ENCODE data around the gene C1R.

Gene C1R

GRCh38 chr12:7096006-7096932 is 4.0 kb upstream of the C1R start:
- Mint-ChIP-seq H3K27me3 (ENCODE audit: low read depth) (no peaks in the 10 kb centered on the region), H3K27ac (no peak overlapping the region), H3K4me1 (ENCODE audit: low read depth) (peaks cover 8% of the 10 kb centered on the region), H3K9me3 (no peaks in the 10 kb centered on the region), H3K36me3 (ENCODE audit: low read depth) (peaks cover 13% of the 10 kb centered on the region), H3K4me3 (no peak overlapping the region)

GRCh38 chr12:7093892-7094291 is 1.6 kb upstream of the C1R start:
- Mint-ChIP-seq H3K36me3 (ENCODE audit: low read depth) (peaks cover 9% of the 10 kb centered on the region), H3K9me3 (no peaks in the 10 kb centered on the region), H3K27me3 (ENCODE audit: low read depth) (no peaks in the 10 kb centered on the region), H3K4me3 (no peak overlapping the region), H3K27ac (no peak overlapping the region), H3K4me1 (ENCODE audit: low read depth) (peaks cover 6% of the 10 kb centered on the region)

GRCh38 chr12:7093486-7093885 is 1.2 kb upstream of the C1R start:
- no peak overlapping the region for H3K27ac Mint-ChIP-seq
- no peak overlapping the region for H3K4me3 Mint-ChIP-seq
- no peaks in the 10 kb centered on the region for H3K27me3 Mint-ChIP-seq (ENCODE audit: low read depth)
- H3K36me3 Mint-ChIP-seq (ENCODE audit: low read depth), result peaks cover 6% of the 10 kb centered on the region
- H3K4me1 Mint-ChIP-seq (ENCODE audit: low read depth), result peaks cover 6% of the 10 kb centered on the region
- H3K9me3 Mint-ChIP-seq, result no peaks in the 10 kb centered on the region

GRCh38 chr12:7092986-7093460 is 778 bp upstream of the C1R start:
- Mint-ChIP-seq H3K9me3 (no peaks in the 10 kb centered on the region), H3K4me1 (ENCODE audit: low read depth) (peaks cover 6% of the 10 kb centered on the region), H3K36me3 (ENCODE audit: low read depth) (peaks cover 1% of the 10 kb centered on the region), H3K4me3 (no peak overlapping the region), H3K27ac (no peak overlapping the region), H3K27me3 (ENCODE audit: low read depth) (no peaks in the 10 kb centered on the region)

- Mint-ChIP-seq H3K27ac (peak overlapping the region; percentile 47), H3K36me3 (ENCODE audit: low read depth) (peaks cover under 1% of the 10 kb centered on the region), H3K4me3 (peak overlapping the region; percentile 73), H3K9me3 (no peaks in the 10 kb centered on the region), H3K4me1 (ENCODE audit: low read depth) (peaks cover 6% of the 10 kb centered on the region), H3K27me3 (ENCODE audit: low read depth) (no peaks in the 10 kb centered on the region)
Measured at GRCh38 chr12:7091660-7092228, 501 bp downstream of the C1R start.

- H3K27me3 Mint-ChIP-seq (ENCODE audit: low read depth), result no peaks in the 10 kb centered on the region
- H3K36me3 Mint-ChIP-seq (ENCODE audit: low read depth), result no peaks in the 10 kb centered on the region
- H3K4me1 Mint-ChIP-seq (ENCODE audit: low read depth), result peaks cover 6% of the 10 kb centered on the region
- no peak overlapping the region for H3K4me3 Mint-ChIP-seq
- H3K27ac Mint-ChIP-seq, result no peak overlapping the region
- H3K9me3 Mint-ChIP-seq, result no peaks in the 10 kb centered on the region
Measured at GRCh38 chr12:7091171-7091570, 1.1 kb downstream of the C1R start.

- Mint-ChIP-seq H3K9me3 (no peaks in the 10 kb centered on the region), H3K4me1 (ENCODE audit: low read depth) (peaks cover 6% of the 10 kb centered on the region), H3K4me3 (no peak overlapping the region), H3K27ac (no peak overlapping the region), H3K27me3 (ENCODE audit: low read depth) (no peaks in the 10 kb centered on the region), H3K36me3 (ENCODE audit: low read depth) (no peaks in the 10 kb centered on the region)
Measured at GRCh38 chr12:7090222-7090998, 1.8 kb downstream of the C1R start.

GRCh38 chr12:7089196-7089871 is 2.9 kb downstream of the C1R start:
- H3K27ac Mint-ChIP-seq, result no peak overlapping the region
- no peak overlapping the region for H3K4me3 Mint-ChIP-seq
- H3K4me1 Mint-ChIP-seq (ENCODE audit: low read depth), result peaks cover 6% of the 10 kb centered on the region
- no peaks in the 10 kb centered on the region for H3K36me3 Mint-ChIP-seq (ENCODE audit: low read depth)
- no peaks in the 10 kb centered on the region for H3K9me3 Mint-ChIP-seq
- no peaks in the 10 kb centered on the region for H3K27me3 Mint-ChIP-seq (ENCODE audit: low read depth)

GRCh38 chr12:7083125-7083524 is 9.1 kb downstream of the C1R start:
- peaks cover 3% of the 10 kb centered on the region for H3K27me3 Mint-ChIP-seq (ENCODE audit: low read depth)
- H3K36me3 Mint-ChIP-seq (ENCODE audit: low read depth), result peaks cover 5% of the 10 kb centered on the region
- H3K4me1 Mint-ChIP-seq (ENCODE audit: low read depth), result no peaks in the 10 kb centered on the region
- H3K27ac Mint-ChIP-seq, result no peak overlapping the region
- H3K4me3 Mint-ChIP-seq, result no peak overlapping the region
- H3K9me3 Mint-ChIP-seq, result peaks cover 6% of the 10 kb centered on the region

GRCh38 chr12:7081037-7081436 is 11.2 kb downstream of the C1R start:
- peaks cover 3% of the 10 kb centered on the region for H3K27me3 Mint-ChIP-seq (ENCODE audit: low read depth)
- no peak overlapping the region for H3K27ac Mint-ChIP-seq
- H3K4me3 Mint-ChIP-seq, result no peak overlapping the region
- peaks cover 5% of the 10 kb centered on the region for H3K36me3 Mint-ChIP-seq (ENCODE audit: low read depth)
- peaks cover 6% of the 10 kb centered on the region for H3K9me3 Mint-ChIP-seq
- H3K4me1 Mint-ChIP-seq (ENCODE audit: low read depth), result no peaks in the 10 kb centered on the region

- no peak overlapping the region for H3K4me3 Mint-ChIP-seq
- H3K36me3 Mint-ChIP-seq (ENCODE audit: low read depth), result peaks cover 5% of the 10 kb centered on the region
- peaks cover 6% of the 10 kb centered on the region for H3K9me3 Mint-ChIP-seq
- H3K4me1 Mint-ChIP-seq (ENCODE audit: low read depth), result peaks cover 5% of the 10 kb centered on the region
- H3K27ac Mint-ChIP-seq, result no peak overlapping the region
- peaks cover 11% of the 10 kb centered on the region for H3K27me3 Mint-ChIP-seq (ENCODE audit: low read depth)
Measured at GRCh38 chr12:7079826-7080125, 12.5 kb downstream of the C1R start.

GRCh38 chr12:7078163-7078562 is 14.1 kb downstream of the C1R start:
- no peak overlapping the region for H3K4me3 Mint-ChIP-seq
- peaks cover 3% of the 10 kb centered on the region for H3K9me3 Mint-ChIP-seq
- peaks cover 2% of the 10 kb centered on the region for H3K36me3 Mint-ChIP-seq (ENCODE audit: low read depth)
- H3K4me1 Mint-ChIP-seq (ENCODE audit: low read depth), result peaks cover 7% of the 10 kb centered on the region
- H3K27ac Mint-ChIP-seq, result no peak overlapping the region
- peaks cover 17% of the 10 kb centered on the region for H3K27me3 Mint-ChIP-seq (ENCODE audit: low read depth)

GRCh38 chr12:7076493-7076892 is 15.8 kb downstream of the C1R start:
- H3K27ac Mint-ChIP-seq, result no peak overlapping the region
- no peak overlapping the region for H3K4me3 Mint-ChIP-seq
- H3K4me1 Mint-ChIP-seq (ENCODE audit: low read depth), result peaks cover 7% of the 10 kb centered on the region
- H3K36me3 Mint-ChIP-seq (ENCODE audit: low read depth), result no peaks in the 10 kb centered on the region
- H3K27me3 Mint-ChIP-seq (ENCODE audit: low read depth), result peaks cover 30% of the 10 kb centered on the region
- H3K9me3 Mint-ChIP-seq, result no peaks in the 10 kb centered on the region

GRCh38 chr12:7075939-7076338 is 16.3 kb downstream of the C1R start:
- Mint-ChIP-seq H3K27ac (no peak overlapping the region), H3K9me3 (no peaks in the 10 kb centered on the region), H3K4me1 (ENCODE audit: low read depth) (peaks cover 7% of the 10 kb centered on the region)

More at GRCh38 chr12:7075939-7076338, 16.3 kb downstream of the C1R start:
- Mint-ChIP-seq H3K27me3 (ENCODE audit: low read depth) (peaks cover 32% of the 10 kb centered on the region), H3K36me3 (ENCODE audit: low read depth) (no peaks in the 10 kb centered on the region), H3K4me3 (no peak overlapping the region)

Data from T-helper 1 cell treated with Interleukin-12 subunit alpha and Interleukin-12 subunit beta and Interleukin-4 antibody, amounts not matched to agents 30 μg/mL and 1 μg/mL, for 36 hours (primary cell).